Measurements from ENCODE around the gene NT5E. TPM values are rescaled to one million over a fixed set of nuclear protein-coding genes. Genes with fewer than 3 reads are reported as not detected.
"Not testable (repeated sequence)": the region's sequence is repeated elsewhere in the genome, so short reads cannot be mapped to it uniquely, and the experiment has no call there.

The NT5E gene
- total RNA-seq, 1 experiment from 2014 or later, result 15.8 TPM

- H3K9me3 ChIP-seq (ENCODE audit: low read length), result no peaks in the 10 kb centered on the region
- ChIA-PET POLR2A (ENCODE audit: unreplicated experiment) (no interaction called here), CTCF (no interaction called here)
- H3K79me2 ChIP-seq (ENCODE audit: low read length), result no peaks in the 10 kb centered on the region
- peak; percentile 53 for DNase-seq
- no peak overlapping the region for H3K9ac ChIP-seq (ENCODE audit: low read length)
- no peak for TF ChIP-seq CTCF (conservative IDR thresholded peaks at IDR 0.05; ENCODE audit: low read depth, low read length)
- no peak for TF ChIP-seq EZH2 (IDR thresholded peaks at IDR 0.05; ENCODE audit: low read length, unreplicated experiment)
- TF ChIP-seq EZH2phosphoT487 (IDR thresholded peaks at IDR 0.05; ENCODE audit: borderline replicate concordance, low read length), result no peak
- H3K4me3 ChIP-seq (ENCODE audit: low read length), result no peak overlapping the region
- H3K4me2 ChIP-seq (ENCODE audit: low read length), result 0 out of 2 replicates have a peak overlapping the region, but pooled peaks have one; percentile 2
- H3K4me1 ChIP-seq (ENCODE audit: insufficient read depth, low read length), result peaks cover 10% of the 10 kb centered on the region
- peaks cover 22% of the 10 kb centered on the region for H3K36me3 ChIP-seq (ENCODE audit: low read depth, low read length)
- no peak; the same call in 1 of the 2 replicates for ATAC-seq
- no peaks in the 10 kb centered on the region for H3K27me3 ChIP-seq (ENCODE audit: low read length)
- no peak overlapping the region for H3K27ac ChIP-seq (ENCODE audit: low read length)
- intact Hi-C loops (cut with micrococcal nuclease), result no loop called here
- BruUV-seq (replicated peaks), result no TSS peak
- no peaks in the 10 kb centered on the region for H3F3A ChIP-seq (ENCODE audit: low read length, unreplicated experiment)
- no peak overlapping the region for H2AFZ ChIP-seq (ENCODE audit: low read length)
- no peaks in the 10 kb centered on the region for H4K20me1 ChIP-seq (ENCODE audit: low read length)
- H3K9me2 ChIP-seq (replicated peaks; ENCODE audit: low read length), result no peaks in the 10 kb centered on the region
These were observed 66.3 kb downstream of the NT5E start for GRCh38 chr6:85516168-85516567.

- H3K9me2 ChIP-seq (replicated peaks; ENCODE audit: low read length); H2AFZ ChIP-seq (ENCODE audit: low read length); BruUV-seq (replicated peaks); H3K9me3 ChIP-seq (ENCODE audit: low read length); H3F3A ChIP-seq (ENCODE audit: low read length, unreplicated experiment); H3K79me2 ChIP-seq (ENCODE audit: low read length); H3K27ac ChIP-seq (ENCODE audit: low read length); POLR2A ChIA-PET (ENCODE audit: unreplicated experiment); H3K27me3 ChIP-seq (ENCODE audit: low read length); H3K36me3 ChIP-seq (ENCODE audit: low read depth, low read length); H3K4me1 ChIP-seq (ENCODE audit: insufficient read depth, low read length); H3K4me3 ChIP-seq (ENCODE audit: low read length); H4K20me1 ChIP-seq (ENCODE audit: low read length); intact Hi-C loops (cut with micrococcal nuclease); DNase-seq; H3K4me2 ChIP-seq (ENCODE audit: low read length); H3K9ac ChIP-seq (ENCODE audit: low read length); ATAC-seq; CTCF ChIA-PET: not testable (repeated sequence)
These were observed 74.4 kb downstream of the NT5E start for GRCh38 chr6:85524281-85524680.

GRCh38 chr6:85537055-85537494, 87.2 kb downstream of the NT5E start:
- no peaks in the 10 kb centered on the region for H3F3A ChIP-seq (ENCODE audit: low read length, unreplicated experiment)
- H3K9me3 ChIP-seq (ENCODE audit: low read length), result no peaks in the 10 kb centered on the region
- H3K9me2 ChIP-seq (replicated peaks; ENCODE audit: low read length), result no peaks in the 10 kb centered on the region
- no peak for ATAC-seq
- no peaks in the 10 kb centered on the region for H3K79me2 ChIP-seq (ENCODE audit: low read length)
- BruUV-seq (replicated peaks), result no TSS peak
- H2AFZ ChIP-seq (ENCODE audit: low read length), result no peak overlapping the region
- H4K20me1 ChIP-seq (ENCODE audit: low read length), result no peaks in the 10 kb centered on the region
- no peak overlapping the region for H3K4me2 ChIP-seq (ENCODE audit: low read length)
- TF ChIP-seq EZH2phosphoT487 (IDR thresholded peaks at IDR 0.05; ENCODE audit: borderline replicate concordance, low read length) (no peak), CTCF (conservative IDR thresholded peaks at IDR 0.05; ENCODE audit: low read depth, low read length) (peak; percentile 65), EZH2 (IDR thresholded peaks at IDR 0.05; ENCODE audit: low read length, unreplicated experiment) (no peak)
- peak; percentile 35 for DNase-seq
- H3K4me1 ChIP-seq (ENCODE audit: insufficient read depth, low read length), result no peaks in the 10 kb centered on the region
- no peak overlapping the region for H3K4me3 ChIP-seq (ENCODE audit: low read length)
- H3K27ac ChIP-seq (ENCODE audit: low read length), result no peak overlapping the region
- H3K9ac ChIP-seq (ENCODE audit: low read length), result no peak overlapping the region
- H3K27me3 ChIP-seq (ENCODE audit: low read length), result no peaks in the 10 kb centered on the region
- intact Hi-C loops (cut with micrococcal nuclease), result loop anchor here (1.0 kb wide), 1 partner anchor 182 kb away; no protein-coding TSS in a partner anchor
- CTCF ChIA-PET, result no interaction called here
- POLR2A ChIA-PET (ENCODE audit: unreplicated experiment), result no interaction called here
- H3K36me3 ChIP-seq (ENCODE audit: low read depth, low read length), result no peaks in the 10 kb centered on the region; the same call in 1 of the 2 replicates
